Skin epidermis (tissue), 12 donors: ENCODE measurements around the gene GMDS.
"Not testable (repeated sequence)": the region's sequence is repeated elsewhere in the genome, so short reads cannot be mapped to it uniquely, and the experiment has no call there.

Experiments
- H3K27ac ChIP-seq, 21 experiments: fragments of 200-600 bp; sonication (generic) in 11 of 21; one replicate each; pipeline ENCODE4 v1.5.0; 2020; ENCODE audit warnings: mild to moderate bottlenecking in 3 of 21, inconsistent platforms in 2 of 21, moderate library complexity in 2 of 21
- H3K4me3 ChIP-seq, 7 experiments: fragments of 200-600 bp; sonication (generic) in 2 of 7; one replicate each; pipeline ENCODE4 v1.5.0; 2020; ENCODE audit warnings: inconsistent platforms in 2 of 7, mild to moderate bottlenecking in 2 of 7, moderate library complexity in 1 of 7

Gene GMDS

DNA sequence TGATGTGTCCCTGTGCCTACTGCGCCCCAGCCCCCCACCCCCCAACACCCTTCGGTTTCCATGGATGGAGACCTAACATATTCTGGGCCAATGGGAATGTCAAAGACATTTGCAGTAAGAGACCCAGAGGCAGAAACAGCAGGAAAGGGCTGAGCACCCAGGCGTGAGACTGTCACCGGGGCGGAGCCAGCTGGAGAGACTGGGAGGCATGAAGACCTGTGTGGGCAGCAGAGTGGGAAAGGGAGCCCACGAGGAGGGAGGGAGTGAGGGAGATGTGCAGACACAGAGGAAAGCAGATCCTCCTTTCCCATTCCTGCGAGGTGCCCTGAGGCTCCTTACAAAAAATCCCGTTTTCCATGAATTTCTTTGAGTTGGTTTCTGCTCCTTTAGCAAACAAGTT, 485.5 kb downstream of the GMDS start:
- Histone ChIP-seq H3K4me3 (no peak overlapping the region), H3K27ac (peak overlapping the region in 2 of 21 experiments; percentile 1 to 3)

DNA sequence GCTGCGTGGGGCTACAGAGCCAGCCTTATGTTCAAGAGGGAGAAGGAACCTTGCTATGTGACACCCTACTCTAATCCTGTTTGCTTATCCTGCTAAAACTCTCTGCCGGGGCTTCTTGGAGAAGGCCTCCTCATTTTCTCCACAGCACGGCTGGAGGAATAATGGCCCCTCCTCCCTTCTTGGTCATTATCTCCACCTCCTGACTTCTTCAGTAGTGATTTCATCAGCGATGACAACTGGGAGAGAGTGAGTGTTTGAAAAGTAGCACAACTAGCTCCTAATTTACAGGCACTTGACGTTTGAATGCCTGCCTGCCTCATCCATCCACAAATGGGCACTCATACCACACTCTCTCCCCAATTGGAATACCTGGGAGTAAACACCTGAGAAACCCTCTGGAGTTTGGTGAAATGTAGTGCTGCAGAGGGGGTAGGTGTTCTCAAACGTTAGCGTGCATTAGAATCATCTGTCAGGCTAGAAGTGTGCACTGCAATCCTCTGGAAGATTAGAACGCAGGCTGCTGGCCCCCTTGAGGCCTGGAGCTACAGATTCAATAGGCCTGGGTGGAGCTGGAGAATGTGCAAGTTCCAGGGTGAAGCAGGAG, 487.2 kb downstream of the GMDS start:
- peak overlapping the region in 6 of 21 experiments; percentile 1 to 57 (median 47) for H3K27ac ChIP-seq
- H3K4me3 ChIP-seq: no peak overlapping the region

- Histone ChIP-seq H3K27ac (peak overlapping the region in 5 of 21 experiments; percentile 2 to 52 (median 14)), H3K4me3 (no peak overlapping the region)
Observed at GRCh38 chr6:1757131-1757530, 488.3 kb downstream of the GMDS start.

DNA sequence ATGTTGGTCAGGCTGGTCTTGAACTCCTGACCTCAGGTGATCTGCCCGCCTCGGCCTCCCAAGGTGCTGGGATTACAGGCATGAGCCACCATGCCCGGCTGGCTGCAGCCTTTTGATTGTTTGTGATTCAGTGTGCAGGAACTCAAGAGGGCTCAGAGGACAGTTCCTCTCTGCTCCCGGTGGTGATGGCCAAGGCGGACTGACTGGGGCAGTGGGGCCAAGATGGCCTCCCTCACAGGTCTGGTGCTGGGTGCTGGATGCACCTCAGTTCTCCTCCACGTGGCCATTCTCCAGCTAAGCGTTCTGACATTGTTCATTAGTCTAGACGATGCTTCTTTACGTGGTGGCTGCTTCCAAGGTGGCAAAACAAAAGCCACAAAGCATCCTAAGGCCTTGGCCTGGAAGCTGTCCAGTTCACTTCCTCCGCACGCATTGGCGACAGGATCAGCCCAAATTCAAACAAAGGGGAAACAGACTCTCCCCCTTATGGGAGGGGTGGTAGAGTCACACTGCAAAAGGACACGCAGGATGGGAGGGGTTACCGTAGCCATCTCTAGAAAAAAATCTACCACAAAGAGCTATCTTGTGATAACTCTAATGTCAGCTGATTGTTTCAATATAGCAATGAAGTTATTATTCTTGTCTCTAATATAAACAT, 488.8 kb downstream of the GMDS start:
- Histone ChIP-seq H3K4me3 (no peak overlapping the region), H3K27ac (peak overlapping the region in 4 of 21 experiments; percentile 5 to 67 (median 34))

DNA sequence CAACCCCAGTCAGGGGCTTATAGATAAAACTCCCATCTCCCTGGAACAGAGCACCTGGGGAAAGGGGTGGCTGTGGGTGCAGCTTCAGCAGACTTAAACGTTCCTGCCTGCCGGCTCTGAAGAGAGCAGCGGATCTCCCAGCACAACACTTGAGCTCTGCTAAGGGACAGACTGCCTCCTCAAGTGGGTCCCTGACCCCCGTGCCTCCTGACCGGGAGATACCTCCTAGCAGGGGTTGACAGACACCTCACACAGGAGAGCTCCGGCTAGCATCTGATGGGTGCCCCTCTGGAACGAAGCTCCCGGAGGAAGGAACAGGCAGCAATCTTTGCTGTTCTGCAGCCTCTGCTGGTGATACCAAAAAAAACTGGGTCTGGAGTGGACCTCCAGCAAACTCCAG, 494.3 kb downstream of the GMDS start:
- H3K27ac ChIP-seq, H3K4me3 ChIP-seq: not testable (repeated sequence)

DNA sequence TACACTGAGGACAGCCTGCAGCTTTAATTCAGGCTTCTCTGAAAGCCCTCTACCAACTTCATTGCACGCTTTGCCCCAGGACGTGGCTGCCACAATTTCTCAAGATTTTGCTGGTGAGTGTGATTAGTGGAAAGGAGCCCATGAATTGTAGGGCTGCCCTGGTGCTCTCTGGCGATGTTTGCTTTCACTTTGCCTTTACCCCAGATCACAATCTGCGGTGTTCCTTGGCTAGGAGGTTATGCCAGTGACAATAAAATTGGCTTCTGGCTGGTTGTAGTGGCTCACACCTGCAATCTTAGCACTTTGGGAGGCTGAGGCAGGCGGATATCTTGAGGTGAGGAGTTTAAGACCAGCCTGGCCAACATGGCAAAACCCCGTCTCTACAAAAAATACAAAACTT, 496.4 kb downstream of the GMDS start:
- no peak overlapping the region for H3K4me3 ChIP-seq
- H3K27ac ChIP-seq: no peak overlapping the region

DNA sequence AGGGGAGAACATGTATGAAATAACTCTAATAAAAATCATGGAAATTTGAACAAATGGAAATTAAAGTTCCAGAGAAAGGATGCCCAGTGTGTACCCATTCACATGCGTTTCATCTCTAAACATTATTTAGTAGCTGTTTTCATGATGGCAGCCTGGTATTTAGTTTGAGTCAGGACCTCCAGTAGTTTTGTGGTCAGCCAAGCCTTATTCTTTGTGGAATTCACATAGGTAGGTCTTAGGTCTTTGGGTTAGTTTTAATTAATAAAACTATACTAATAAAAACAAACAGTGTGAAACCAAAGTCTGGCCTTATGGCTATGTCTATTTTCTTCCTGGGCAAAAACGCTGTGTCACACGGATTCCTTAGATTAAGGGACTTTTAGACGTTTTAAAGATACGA, 497.9 kb downstream of the GMDS start:
- H3K27ac ChIP-seq: no peak overlapping the region
- H3K4me3 ChIP-seq: no peak overlapping the region

DNA sequence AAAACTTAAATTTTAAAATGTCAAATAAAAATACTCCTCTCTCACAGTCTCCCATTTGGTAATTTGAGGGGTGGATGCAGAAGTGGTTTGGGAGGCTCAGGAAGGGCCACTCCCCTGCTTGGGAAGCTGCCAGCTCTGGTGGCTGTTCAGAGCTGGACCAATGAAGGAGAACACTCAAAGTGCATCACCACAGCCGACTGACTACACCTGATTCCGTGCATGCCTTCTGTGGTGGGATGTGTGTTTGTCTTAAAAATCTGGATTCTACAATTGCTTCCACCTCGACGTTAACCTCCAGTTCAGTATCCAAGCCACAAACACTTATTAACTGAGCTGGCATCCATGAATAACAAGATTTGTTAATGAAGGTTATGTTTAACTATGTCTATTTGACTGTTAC, 498.4 kb downstream of the GMDS start:
- Histone ChIP-seq H3K4me3 (no peak overlapping the region), H3K27ac (no peak overlapping the region)

DNA sequence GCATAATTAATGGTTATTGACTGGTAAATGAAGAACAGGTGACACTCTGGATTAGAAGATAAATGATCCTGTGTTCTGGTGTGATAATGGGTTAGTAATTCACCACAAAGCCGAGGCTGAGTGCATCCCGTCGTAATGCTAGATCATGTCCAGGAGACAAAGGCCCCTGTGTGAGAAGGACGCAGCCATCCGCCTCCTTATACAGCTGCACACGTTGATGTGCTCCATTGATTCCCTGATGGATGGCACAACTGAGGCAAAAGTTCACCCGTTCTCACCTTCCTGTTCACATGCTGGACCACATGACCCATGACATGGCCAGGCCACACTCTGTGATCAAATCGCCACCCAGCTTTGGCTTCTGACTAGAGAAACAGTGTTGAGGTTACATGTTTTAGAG, 499.6 kb downstream of the GMDS start:
- Histone ChIP-seq H3K4me3 (no peak overlapping the region), H3K27ac (no peak overlapping the region)

GRCh38 chr6:1744543-1744942, 500.9 kb downstream of the GMDS start:
- Histone ChIP-seq H3K27ac (no peak overlapping the region), H3K4me3 (no peak overlapping the region)

GRCh38 chr6:1739680-1740079, 505.7 kb downstream of the GMDS start:
- Histone ChIP-seq H3K27ac (no peak overlapping the region), H3K4me3 (no peak overlapping the region)

- H3K27ac ChIP-seq: no peak overlapping the region
- no peak overlapping the region for H3K4me3 ChIP-seq
Observed at GRCh38 chr6:1739220-1739619, 506.2 kb downstream of the GMDS start.

DNA sequence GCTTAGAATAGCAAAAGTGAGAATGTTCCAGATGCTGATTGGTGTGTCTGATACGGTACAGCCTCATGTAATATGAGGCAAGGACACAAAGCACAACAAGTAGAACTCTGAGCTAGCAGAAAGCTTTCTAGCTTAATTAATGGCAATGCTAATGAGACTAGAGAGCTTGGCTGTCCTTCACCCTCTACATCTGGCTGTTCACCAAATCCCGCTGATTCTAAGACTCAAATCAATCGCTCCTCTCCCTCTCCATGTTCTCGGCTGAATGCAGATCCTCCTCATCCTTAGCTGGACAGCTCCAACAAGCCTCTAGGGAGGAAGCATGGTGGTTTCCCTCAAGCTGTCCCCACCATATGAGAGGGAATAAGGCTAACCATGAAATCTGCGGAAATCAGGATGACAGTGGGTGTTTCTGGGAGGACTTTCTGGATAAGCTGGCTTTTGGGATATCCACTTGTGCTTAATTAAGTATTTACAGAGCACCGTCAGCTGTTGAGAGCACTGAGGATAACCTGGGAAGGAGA, 506.8 kb downstream of the GMDS start:
- Histone ChIP-seq H3K27ac (no peak overlapping the region), H3K4me3 (no peak overlapping the region)

- no peak overlapping the region for H3K27ac ChIP-seq
- no peak overlapping the region for H3K4me3 ChIP-seq
Observed at GRCh38 chr6:1737463-1738311, 507.7 kb downstream of the GMDS start.

DNA sequence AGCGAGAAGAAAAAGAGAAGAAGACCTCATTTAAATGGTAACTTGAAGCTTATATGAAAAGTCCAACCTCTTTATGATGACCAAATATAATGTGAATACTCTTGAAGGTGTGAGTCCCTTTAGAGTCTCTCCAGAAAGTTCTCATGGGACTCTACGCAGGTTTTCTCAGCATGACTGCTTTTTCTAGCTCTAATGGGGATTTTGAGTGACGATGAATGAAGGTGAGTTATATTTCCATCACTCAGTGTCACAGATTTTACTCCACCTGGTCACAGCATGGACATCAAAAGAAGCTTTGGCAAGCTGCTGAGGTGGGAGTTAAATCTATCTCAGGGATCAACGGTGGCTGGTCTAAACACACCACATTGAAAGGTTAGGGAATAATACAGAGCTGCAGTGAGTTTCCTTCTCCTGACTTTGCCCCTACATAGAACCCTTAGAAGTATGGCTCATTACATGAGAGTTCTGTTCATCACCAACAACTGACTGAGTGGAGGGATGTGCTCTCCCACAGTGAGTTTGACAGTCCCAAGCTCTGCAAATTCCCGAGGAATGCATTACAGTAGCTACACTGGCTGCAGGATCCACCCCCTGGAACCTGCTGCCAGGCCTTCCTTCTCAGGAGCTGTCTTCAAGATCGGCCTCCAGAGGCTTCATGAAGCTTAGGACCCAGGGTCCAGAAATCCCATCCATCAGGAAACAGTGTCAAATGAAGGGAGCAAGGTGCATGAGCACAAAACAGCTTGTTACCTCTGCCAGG, 508.9 kb downstream of the GMDS start:
- Histone ChIP-seq H3K27ac (no peak overlapping the region), H3K4me3 (no peak overlapping the region)

DNA sequence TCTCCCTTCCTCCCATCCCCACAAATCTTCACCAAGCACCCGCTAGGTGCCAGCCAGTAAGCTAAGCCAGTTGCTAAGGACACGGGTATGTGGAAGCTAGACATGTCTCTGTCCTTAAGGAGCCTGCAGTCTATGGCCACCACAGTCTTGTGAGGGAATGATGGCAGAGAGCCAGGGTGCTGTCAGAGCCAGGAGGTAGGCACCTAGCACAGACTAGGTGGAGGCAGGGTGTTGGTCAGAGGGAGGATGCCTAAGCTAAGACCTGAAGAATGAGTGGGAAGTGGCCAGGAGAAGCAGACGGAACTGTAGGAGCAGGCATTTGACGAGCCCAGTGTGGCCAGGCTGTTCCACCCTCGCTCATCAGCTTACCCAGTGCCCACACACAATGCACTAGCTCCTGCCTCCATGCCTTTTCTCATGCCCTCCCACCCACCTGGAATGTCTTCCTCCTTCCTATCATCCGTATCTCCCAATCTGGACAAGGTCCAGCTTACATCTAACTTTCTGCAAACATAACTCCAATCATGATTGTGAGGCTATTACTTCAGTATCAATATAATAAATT, 510.1 kb downstream of the GMDS start:
- H3K27ac ChIP-seq: no peak overlapping the region
- H3K4me3 ChIP-seq: no peak overlapping the region

DNA sequence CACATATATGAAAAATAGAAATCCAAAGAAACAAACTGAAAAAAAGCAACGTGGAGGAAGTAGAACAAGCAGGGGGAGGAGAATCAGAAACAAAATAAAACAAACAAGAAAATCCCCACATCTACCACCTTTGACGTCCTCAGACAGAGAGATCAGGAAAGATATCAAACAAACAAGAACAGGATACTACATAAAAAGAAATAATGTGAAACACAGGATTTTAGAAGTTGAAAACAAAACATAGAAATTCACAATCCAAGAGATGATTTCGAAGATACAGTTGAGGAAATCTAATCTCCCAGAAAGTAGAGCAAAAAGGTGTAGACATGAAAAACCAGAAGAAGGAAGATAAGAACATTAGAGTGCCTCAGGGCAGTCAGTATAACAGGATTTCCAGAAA, 514.5 kb downstream of the GMDS start:
- no peak overlapping the region for H3K4me3 ChIP-seq
- H3K27ac ChIP-seq: no peak overlapping the region

DNA sequence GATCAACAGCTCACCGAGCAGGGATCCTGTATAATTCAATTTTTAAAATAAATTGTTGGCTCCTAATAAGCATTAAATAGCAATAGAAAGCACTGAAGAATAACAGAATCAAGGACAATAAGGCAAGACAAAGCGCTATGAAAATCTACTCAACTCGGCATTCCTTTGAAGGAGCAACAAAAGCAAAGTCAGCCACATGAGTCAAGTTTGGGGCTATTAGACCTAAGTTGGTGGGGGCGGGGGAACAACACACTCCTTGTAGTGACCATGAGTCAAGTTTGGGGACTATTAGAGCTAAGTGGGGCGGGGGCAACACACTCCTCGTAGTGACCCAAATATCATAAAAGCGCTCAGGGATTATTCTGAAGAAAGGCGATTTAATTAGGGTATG, 515.7 kb downstream of the GMDS start:
- H3K4me3 ChIP-seq: no peak overlapping the region

DNA sequence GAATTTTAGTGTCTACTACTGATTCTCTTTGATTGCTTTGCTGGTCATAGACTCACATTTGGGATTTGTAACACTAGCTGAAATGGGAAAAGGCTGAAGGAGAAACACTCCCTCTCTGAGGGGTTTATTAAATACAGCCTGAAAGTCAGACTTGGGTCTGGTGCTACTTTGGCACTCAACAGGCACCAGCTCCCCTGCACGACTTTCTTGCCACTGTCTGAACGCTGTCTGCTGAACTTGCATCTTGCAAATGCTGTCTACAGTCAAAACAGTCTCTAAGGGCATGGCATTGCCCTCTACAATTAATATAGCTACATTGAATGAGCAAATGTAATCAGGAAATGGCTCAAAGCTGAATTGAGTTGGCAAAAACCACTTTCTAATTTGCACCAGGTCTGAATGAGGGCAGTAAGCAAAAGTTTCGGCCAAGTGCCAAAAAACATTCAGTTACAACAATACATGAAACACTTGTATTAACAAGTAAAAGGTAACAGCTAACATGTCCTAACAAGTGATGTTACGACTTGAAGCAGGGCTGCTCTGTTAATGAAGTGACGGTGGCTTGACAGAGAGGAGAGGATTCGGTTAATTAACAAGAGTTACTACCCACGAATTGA, 516.2 kb downstream of the GMDS start:
- Histone ChIP-seq H3K4me3 (no peak overlapping the region), H3K27ac (peak overlapping the region in 3 of 21 experiments; percentile 5 to 24 (median 19))

More for the DNA sequence above, 515.7 kb downstream of the GMDS start:
- peak overlapping the region in 2 of 21 experiments; percentile 5 to 24 for H3K27ac ChIP-seq
